HG02970 (cell line): Measurements from ENCODE around the gene BCAM.

ENCODE experiments used
- ATAC-seq: cut with Tn5 transposase; IDR thresholded peaks from one replicate; pipeline ENCODE4 v1.9.1; 2021; ENCODE audit warnings: mild to moderate bottlenecking, moderate library complexity, moderate number of reproducible peaks; ENCODE audit not compliant: unreplicated experiment, low FRiP score

Gene BCAM

DNA sequence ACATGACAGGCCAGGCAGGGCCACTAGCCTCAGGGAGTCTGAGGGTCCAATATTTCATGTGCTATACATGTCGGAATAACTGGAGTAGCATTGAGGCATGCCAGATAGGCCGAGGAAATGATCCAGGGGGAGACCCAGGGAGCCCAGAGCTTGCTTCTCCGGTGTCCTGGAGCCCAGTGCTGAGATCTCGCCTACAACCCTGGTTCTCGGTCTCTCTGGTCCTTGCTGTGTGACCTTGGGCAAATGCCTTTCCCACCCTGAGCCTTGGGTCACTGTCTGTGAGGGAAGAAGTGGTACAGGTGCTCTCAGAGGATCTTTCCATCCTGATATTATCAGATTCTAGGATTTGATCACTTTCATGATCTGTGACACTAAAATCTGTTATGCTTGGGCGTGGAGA is 19.9 kb upstream of the BCAM start:
- no peak for ATAC-seq

DNA sequence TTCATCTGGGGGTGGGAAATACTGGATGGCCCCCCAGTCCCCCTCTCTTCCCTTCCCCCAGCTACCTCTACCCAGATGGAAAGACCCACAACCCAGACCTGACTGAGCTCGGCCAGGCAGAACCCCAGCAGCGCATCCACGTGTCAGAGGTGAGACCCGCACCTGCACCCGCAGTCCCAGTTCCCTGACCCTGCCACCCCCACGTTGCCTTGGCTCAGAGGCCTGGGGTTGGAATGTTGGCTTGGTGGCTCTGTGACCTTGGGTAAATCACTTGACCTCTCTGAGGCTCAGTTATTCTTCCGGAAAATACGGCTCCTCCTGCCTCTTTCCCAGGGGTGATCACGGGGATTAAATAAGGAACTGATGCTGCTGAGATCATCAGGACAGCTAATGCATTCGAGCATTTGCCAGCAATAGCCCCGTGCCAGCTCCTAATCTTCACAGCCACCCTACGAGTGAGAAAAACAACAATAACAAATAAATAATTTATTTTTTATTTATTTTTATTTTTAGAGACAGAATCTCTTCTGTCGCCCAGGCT is 18.9 kb upstream of the BCAM start:
- ATAC-seq = no peak

DNA sequence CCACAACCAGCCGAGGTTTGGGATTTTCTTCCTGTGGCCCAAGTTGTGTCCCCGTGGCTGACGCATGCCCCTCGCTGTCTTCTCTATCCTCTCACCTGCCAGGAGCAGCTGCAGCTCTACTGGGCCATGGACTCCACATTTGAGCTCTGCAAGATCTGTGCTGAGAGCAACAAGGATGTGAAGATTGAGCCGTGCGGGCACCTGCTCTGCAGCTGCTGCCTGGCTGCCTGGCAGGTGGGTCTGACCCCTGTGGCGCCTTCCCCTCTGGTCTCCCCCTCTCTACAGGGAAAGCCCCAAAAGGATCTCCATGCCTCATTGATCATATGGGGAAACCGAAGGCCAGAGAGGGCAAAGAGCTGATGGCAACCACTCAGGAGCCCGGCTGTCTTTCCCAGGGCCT is 16.6 kb upstream of the BCAM start:
- ATAC-seq = no peak

DNA sequence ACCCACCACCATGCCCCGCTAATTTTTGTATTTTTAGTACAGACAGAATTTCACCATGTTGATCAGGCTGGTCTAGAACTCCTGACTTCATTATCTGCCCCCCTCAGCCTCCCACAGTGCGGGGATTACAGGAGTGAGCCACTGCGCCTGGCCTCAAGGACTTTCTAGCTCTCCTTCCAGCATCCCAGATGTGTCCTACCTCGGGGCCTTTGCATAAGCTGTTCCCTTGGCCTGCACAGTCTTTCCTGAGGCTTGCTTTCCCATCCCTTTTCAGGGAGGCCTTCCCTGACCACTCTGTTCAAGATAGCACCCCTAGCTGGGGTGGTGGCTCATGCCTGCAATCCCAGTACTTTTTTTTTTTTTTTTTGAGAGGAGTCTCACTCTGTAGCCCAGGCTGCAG is 14.3 kb upstream of the BCAM start:
- ATAC-seq = no peak

DNA sequence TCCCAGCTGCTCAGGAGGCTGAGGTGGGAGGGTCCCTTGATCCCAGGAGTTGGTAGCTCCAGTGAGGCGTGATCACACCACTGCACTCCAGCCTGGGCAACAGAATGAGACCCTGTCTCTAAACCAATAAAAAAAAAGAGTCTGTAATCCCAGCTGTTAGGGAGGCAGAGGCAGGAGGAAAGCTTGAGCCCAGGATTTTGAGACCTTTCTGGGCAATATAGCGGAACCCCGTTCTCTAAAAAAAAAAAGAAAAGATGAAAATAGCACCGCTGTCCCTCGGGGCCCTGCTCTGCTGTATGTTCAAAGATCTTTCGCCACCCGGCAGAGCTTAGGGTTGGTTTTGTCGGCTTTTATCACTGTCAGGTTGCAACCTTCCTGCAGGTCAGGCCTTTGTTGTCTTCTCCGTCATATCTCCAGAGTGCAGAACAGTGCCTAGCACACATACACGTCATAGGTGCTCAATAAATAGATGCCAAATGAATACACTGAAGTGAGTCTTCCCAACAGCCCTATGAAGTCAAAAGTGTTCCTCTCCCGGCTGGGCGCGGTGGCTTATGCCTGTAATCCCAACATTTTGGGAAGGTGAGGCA is 13.4 kb upstream of the BCAM start:
- no peak for ATAC-seq

DNA sequence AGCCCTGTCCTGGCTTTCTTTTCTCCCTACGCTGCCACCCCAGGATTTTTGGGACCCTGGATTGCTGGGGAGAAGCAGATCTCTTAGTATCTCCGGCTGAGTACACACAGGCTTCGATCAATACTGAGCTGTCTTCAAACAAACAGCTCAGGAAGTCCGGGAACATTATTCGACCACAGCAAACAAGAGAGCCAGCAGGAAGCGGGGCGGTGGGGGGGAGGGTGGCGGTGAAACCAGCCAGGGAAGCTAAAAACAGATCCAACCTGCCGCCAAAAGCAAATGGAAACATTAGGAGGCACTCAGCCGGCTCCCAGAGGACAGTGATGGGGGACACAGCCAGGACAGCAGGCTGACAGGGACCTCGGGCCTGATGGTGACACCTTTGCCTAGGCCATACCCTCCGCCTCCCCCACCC is 12.2 kb upstream of the BCAM start:
- ATAC-seq = no peak

DNA sequence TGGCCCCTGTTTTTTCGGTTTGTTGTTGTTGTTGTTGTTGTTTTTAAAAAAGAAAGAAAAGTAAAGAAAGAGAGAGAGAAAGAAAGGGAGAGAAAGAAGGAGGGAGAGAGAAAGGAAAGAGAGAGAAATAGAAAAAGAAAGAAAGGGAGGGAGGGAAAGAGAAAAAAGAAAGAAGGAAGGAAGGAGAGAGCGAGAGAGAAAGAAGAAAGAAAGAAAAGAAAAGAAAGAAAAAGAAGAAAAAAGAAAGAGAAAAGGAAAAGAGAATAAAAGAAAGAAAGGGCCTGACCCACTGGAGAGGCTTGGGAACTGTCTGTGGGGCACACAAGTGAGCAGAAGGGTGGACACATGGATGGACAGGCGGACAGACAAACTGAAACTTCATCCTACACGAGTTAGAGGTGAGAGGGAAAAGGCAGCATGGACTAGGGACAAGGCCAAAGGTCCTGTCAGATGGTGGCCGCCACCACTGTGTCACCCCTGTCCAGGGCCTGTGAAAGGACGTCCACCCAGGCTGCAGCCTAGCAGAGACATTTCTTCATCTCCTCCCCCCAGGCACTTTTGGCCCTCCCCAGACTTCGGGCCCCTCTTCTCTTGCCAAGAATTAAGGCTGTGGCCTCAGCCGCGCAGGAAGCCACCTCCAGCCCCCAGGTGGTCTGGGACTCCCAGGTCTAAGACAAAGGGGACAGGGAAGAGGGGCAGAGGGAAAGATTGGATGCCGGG is 9.1 kb upstream of the BCAM start:
- no peak for ATAC-seq

DNA sequence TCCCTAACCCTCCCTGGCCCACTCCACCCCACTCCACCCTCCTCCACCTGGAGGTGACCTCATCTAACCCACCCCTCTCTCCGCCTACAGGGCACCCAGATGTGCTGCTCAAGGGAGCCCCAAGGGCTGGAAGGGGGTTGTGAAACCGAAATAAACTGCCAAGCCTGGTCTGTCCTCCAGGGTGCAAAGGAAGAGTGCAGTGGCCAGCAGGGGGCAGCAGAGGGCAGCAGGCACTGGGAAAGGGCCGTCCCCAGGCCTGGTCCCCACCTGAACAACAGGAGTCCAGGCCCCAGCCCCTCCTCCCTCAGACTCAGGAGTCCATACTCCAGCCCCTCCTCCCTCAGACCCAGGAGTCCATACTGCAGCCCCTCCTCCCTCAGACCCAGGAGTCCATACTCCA is 8.4 kb upstream of the BCAM start:
- no peak for ATAC-seq

DNA sequence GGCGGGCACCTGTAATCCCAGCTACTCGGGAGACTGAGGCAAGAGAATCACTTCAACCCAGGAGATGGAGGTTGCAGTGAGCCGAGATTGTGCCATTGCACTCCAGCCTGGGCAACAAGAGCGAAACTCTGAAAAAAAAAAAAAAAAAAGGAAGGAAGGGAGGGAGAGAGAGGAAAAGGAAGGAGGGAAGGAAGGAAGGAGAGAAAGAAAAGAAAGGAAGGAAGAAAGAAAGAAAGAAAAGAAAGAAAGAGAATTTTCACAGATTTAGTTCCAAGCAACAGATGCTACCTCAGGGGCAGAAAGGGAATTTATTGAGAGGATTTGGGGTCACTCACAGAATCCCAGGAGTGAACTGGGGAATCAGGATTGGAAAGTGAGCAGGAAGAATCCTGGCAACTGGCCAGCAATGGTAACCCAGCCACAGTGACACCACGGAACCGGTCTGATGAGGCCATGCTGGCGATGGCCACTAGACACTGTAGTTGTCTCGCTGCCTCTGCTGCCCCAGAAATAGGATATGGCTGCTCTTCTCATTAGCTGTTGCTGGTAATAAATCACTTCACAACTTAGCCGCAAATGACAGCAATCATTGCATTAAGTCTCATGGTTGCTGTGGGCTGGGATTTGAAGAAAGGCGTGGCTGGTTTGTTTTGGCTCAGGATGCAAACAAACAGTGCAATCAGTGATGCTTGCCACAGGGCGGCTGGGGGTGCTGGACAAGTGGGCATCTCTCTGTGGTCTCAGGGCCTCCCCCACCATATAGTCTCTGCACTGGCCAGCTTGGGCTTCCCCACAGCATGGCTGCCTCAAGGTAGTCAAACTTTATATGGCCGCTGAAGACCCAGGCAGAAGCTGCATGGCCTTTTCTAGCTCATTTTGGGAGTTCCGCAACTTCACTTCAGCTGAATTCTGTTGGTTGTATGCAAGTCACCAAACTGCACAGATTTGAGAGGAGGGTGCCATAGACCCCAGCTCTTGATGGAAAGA is 5.2 kb upstream of the BCAM start:
- no peak for ATAC-seq

DNA sequence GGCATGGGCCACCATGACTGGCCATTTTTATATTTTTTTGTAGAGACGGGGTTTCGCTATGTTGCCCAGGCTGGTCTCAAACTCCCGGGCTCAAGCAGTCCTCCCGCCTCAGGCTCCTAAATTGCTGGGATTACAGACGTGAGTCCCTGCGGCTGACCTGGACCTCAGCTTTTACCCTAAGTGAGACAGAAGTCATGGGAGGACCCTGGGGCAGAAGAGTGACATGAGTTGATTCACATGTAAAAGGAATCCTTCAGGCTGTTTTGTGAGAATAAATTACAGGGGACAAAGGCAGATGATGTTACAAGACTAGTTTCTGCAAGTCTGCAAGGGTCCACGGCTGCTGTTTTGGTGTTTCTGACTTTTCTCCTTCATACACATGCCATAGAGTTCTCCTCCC is 2.6 kb upstream of the BCAM start:
- ATAC-seq = no peak

DNA sequence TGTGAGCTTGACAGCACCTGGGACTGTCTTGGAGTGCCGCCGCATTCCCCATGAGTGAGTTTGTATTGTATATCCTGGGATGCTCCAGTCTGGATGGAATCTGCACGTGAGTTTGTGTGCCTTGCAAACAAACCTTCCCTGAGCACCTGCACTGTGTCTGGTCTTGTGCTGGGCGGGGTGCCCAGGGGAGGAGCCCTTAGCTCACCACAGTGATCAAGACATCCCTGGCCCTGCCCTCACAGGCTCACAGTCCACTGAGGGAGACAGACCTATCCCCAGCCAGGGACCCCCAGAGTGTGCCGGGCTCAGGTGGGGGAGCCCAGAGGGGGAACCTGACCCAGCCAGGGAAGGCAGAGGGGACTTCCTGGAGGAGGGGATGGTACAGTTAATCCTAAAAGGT is 1.7 kb upstream of the BCAM start:
- ATAC-seq = no peak

DNA sequence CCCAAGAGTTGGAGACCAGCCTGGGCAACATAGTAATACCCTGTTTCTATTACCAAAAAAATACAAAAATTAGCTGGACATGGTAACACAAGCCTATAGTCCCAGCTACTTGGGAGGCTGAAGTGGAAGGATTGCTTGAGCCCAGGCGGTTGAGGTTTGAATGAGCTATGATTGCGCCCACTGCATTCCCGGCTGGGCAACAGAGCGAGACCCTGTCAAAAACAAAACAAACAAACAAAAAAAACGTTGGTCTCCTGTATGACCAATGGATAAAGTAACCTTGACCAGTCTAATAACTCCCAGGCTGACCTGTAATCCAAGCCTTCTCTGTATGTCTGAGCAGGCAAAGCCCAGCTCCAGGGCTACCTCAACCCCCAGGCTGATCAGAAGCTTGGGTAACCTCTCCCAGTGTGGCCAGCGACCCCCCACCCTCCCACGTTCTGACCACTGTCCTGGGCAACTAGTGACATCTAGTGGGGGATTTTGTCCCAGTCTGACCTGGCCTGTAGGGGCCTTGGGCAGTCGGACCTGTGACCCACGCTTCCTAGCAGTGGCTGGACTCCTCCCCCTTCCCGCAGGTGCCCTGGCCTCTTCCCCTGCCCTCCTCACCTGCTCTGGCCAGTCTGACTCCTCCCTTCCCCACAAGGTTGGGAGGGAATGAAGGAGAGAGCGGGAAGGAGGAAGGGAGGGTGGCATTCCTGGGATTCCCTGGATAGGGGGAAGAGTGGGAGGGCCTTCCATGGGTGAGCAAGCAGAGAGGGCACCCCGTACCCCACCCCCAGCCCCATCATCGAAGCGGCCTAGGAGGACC is 1.0 kb upstream of the BCAM start:
- no peak for ATAC-seq

DNA sequence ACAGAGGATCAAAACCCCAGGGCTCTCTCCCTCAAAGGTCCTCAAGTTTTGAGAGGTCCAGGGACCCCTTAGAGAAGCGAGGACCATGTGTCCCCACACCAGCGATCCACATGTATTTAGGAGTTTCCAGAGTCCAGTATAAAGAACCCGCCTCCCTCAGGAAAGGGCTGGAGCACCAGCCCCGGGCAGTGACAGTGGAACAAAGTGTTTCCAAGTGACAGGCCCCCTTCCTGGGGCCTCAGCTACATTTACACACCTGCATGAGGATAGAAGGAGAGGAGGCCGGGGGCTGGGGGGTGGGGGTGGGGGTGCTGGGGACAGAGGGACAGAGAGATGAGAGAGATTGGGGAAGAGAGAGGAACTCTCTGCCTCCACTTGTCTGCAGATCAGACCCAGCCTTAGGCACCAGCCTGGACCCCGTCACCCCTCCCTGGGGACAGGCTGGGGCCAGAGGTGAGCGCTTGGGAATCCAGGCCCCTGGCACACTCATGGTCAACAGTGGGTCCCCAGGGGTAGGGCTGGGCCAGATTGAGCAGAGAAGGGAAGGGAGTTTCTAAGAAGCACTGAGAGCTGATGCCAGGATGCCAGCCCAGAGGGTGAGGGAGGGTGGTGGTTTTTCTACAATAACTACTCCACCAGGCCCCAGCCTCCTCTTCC is 802 bp downstream of the BCAM start:
- ATAC-seq = no peak

DNA sequence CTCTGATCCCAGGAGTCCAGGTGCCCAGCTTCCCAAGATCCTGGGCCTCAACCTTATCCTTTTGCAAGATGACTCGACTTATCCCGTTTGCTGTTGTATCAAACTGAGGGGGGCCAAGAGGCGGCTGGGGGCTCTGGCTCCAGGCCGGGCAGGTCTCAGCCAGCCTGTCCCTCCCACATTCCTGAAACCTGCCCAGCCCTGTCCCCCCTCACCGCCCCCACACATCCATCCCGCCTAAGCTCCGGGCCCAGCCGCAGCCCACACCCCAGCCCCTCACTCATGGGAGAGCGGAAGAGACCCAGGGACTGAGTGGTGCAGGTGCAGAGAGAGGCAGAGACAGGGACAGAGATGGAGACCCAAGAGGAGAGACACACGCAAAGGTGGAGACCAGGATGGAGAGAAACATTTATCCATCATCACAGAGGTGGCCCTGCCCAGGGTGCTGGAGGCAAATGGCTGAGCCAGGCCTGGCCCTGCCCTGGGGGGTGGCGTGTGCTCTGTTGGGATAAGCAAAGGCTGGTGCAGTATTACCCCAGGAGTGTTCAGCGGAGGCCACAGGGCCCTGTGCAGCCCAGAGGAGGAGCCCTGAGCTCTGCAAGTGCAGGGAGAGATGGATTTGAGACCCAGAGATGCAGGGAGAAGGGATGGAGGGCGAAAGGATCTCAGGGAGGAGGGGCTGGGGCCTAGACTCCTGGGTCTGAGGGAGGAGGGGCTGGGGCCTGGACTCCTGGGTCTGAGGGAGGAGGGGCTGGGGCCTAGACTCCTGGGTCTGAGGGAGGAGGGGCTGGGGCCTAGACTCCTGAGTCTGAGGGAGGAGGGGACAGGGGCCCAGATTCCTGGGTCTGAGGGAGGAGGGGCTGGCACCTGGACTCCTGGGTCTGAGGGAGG is 1.6 kb downstream of the BCAM start:
- no peak for ATAC-seq

DNA sequence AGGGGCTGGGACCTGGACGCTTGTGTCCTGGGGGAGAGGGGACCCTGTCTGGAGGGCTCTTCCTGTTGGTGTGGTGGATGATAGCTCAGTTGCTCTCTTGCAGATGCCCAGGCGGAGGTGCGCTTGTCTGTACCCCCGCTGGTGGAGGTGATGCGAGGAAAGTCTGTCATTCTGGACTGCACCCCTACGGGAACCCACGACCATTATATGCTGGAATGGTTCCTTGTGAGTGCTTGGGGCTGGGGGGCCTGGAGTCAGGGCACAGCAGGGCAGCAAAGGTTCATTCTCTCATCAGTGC is 2.2 kb downstream of the BCAM start:
- ATAC-seq = no peak

DNA sequence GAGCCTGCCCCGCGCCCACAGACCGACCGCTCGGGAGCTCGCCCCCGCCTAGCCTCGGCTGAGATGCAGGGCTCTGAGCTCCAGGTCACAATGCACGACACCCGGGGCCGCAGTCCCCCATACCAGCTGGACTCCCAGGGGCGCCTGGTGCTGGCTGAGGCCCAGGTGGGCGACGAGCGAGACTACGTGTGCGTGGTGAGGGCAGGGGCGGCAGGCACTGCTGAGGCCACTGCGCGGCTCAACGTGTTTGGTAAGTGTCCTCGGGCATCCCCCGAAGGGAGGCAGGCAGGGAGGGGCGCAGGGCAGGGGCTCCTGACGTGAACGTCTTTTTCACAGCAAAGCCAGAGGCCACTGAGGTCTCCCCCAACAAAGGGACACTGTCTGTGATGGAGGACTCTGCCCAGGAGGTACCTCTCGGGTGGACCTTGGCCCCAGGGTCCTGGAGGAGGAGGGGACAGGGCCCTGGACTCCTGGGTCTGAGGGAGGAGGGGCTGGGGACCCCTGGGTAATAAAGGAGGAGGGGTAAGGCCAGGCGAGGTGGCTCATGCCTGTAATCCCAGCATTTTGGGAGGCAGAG is 3.3 kb downstream of the BCAM start:
- ATAC-seq = no peak

DNA sequence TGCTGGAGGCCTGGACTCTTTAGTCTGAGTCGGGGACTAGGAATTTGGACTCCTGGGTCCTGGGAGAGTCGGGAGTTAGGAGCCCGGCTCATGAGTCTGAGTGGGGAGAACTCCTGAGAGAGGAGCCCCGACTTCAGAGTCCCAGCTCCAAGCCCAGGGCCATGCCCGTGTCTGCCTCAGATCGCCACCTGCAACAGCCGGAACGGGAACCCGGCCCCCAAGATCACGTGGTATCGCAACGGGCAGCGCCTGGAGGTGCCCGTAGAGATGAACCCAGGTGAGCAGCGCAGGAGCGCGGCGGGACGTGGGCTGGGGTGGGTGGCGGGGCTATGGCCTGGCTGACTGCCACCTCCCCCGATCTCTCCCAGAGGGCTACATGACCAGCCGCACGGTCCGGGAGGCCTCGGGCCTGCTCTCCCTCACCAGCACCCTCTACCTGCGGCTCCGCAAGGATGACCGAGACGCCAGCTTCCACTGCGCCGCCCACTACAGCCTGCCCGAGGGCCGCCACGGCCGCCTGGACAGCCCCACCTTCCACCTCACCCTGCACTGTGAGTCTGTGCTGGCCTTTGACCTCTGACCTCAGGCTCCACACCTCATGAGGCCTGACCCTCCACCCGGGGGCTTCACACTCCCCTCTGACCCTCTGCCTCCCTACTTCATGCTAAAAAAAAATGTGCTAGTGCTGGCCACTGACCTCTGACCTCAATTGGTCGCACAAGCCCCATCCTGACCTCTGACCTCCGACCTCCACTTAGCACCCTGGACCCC is 4.4 kb downstream of the BCAM start:
- no peak for ATAC-seq
